ENCODE measurements around the gene TMEM181. TPM values are rescaled to one million over a fixed set of nuclear protein-coding genes. Genes with fewer than 3 reads are reported as not detected.
"Not testable (repeated sequence)": the region's sequence is repeated elsewhere in the genome, so short reads cannot be mapped to it uniquely, and the experiment has no call there.

Gene TMEM181
- total RNA-seq, 2 experiments from 2014 or later = 10.1 to 10.5 TPM

- Mint-ChIP-seq H3K9me3 (no peaks in the 10 kb centered on the region), H3K27me3 (no peaks in the 10 kb centered on the region), H3K27ac (no peak overlapping the region), H3K4me3 (no peak overlapping the region), H3K4me1 (peaks cover 1% of the 10 kb centered on the region), H3K36me3 (no peaks in the 10 kb centered on the region)
- no peak for DNase-seq
Observed at GRCh38 chr6:158552055-158552795, 7.7 kb upstream of the TMEM181 start.

- Mint-ChIP-seq H3K27ac (no peak overlapping the region), H3K4me1 (peaks cover 1% of the 10 kb centered on the region)
Observed at GRCh38 chr6:158552796-158553138, 7.1 kb upstream of the TMEM181 start.

GRCh38 chr6:158554611-158555361, 5.1 kb upstream of the TMEM181 start:
- no peaks in the 10 kb centered on the region for H3K36me3 Mint-ChIP-seq
- DNase-seq = no peak
- no peak overlapping the region for H3K4me3 Mint-ChIP-seq
- peaks cover 1% of the 10 kb centered on the region for H3K4me1 Mint-ChIP-seq
- H3K9me3 Mint-ChIP-seq = no peaks in the 10 kb centered on the region
- no peaks in the 10 kb centered on the region for H3K27me3 Mint-ChIP-seq
- no peak overlapping the region for H3K27ac Mint-ChIP-seq

More at GRCh38 chr6:158552796-158553138, 7.1 kb upstream of the TMEM181 start:
- Mint-ChIP-seq H3K4me3 (no peak overlapping the region), H3K36me3 (no peaks in the 10 kb centered on the region), H3K27me3 (no peaks in the 10 kb centered on the region), H3K9me3 (no peaks in the 10 kb centered on the region)
- DNase-seq = no peak

GRCh38 chr6:158556113-158556512, 3.8 kb upstream of the TMEM181 start:
- H3K4me3 Mint-ChIP-seq = no peak overlapping the region
- no peak overlapping the region for H3K27ac Mint-ChIP-seq
- no peaks in the 10 kb centered on the region for H3K9me3 Mint-ChIP-seq
- peaks cover 6% of the 10 kb centered on the region for H3K4me1 Mint-ChIP-seq
- no peaks in the 10 kb centered on the region for H3K27me3 Mint-ChIP-seq
- H3K36me3 Mint-ChIP-seq = peaks cover 2% of the 10 kb centered on the region
- DNase-seq = no peak

DNA sequence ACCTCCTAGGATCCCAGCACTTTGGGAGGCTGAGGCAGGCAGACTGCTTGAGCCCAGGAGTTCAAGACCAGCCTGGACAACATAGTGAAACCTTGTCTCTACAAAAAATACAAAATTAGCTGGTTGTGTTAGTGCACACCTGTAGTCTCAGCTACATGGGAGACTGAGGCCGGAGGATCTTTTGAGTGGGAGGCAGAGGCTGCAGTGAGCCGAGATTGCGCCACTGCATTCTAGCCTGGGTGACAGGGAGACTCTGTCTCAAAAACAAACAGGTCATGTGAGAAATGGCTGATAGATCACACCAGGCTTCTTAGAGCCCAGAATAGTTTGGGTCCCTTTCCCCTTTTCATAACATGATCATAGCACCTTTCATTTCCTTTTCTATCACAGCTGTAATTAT, 2.8 kb upstream of the TMEM181 start:
- not testable (repeated sequence) for H3K9me3 Mint-ChIP-seq, H3K4me3 Mint-ChIP-seq, H3K27me3 Mint-ChIP-seq, DNase-seq, H3K27ac Mint-ChIP-seq, H3K36me3 Mint-ChIP-seq
- H3K4me1 Mint-ChIP-seq = peaks cover 16% of the 10 kb centered on the region

GRCh38 chr6:158557927-158558326, 2.0 kb upstream of the TMEM181 start:
- peaks cover 21% of the 10 kb centered on the region for H3K4me1 Mint-ChIP-seq
- H3K27me3 Mint-ChIP-seq = no peaks in the 10 kb centered on the region
- no peak overlapping the region for H3K4me3 Mint-ChIP-seq
- H3K9me3 Mint-ChIP-seq = no peaks in the 10 kb centered on the region
- no peak for DNase-seq
- no peak overlapping the region for H3K27ac Mint-ChIP-seq
- peaks cover 13% of the 10 kb centered on the region for H3K36me3 Mint-ChIP-seq

DNA sequence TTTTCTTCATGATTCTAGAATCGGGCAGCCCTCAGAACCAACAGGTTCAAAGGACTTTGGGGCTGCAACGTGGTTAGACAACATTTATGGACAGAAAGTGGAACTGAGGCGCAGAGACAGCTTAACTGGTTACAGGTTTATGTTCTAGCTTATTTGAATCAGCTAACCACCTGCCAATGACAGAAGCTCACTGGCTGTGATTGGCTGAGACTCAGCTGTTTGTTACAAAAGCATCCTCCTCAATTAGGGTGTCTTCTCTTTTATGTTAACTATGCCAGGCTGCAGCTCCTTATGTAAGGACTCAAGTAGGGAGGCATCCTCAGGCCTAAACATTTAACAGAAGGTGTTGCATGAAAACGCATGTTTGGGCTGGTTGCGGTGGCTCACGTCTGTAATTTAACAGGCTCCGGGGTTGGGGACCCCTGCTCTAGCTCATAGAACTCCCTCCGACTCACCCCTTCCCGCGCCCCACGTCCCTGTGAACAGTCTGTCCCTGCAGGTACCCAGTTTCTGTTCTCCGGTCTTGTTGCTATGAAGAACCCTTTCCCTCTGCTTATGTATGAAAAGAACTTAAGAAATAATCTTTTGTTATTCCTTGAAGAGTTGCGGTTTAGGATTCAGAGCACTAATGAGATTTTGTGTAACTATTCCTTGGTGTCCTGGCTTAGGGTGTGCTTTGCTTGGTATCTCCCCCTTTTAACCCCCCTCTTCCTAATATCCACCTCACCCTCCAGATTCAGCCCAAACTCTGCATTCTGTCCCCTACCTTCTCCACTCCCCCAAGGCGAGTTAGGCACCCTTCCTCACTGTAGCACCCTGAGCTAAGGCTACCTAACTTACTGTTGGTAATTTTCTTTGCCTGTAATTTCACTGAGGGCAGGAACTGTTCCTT, 1.2 kb upstream of the TMEM181 start:
- Mint-ChIP-seq H3K27me3 (no peaks in the 10 kb centered on the region), H3K9me3 (no peaks in the 10 kb centered on the region), H3K4me1 (peaks cover 23% of the 10 kb centered on the region), H3K4me3 (peak overlapping the region; percentile 74), H3K36me3 (peaks cover 15% of the 10 kb centered on the region), H3K27ac (peak overlapping the region; percentile 68)
- DNase-seq = no peak

DNA sequence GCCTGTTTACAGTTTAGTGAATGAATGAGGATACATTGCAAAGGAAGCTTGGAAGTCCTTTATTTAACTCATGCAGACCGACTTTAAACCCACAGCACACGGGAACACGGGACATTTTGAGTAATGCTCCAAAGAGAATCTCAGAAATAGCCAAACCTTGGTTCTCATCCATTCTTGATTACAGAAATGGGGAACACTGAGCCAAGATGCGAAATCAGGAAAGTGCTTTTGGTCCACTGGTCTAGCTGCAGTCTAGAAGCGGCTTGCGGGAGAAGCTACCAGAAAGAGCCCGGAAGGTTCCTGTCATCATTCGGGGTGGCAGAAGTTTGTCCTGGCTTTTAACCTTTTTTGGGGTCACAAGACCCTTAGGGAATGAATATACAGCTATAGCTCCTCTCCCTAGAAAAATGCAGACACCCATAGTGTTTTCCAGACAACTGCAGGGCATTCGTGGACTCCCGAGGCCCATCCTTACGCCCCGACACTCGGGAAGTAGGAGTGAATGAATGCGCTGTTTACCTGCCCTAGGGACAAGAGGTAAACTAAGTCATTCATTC, 475 bp upstream of the TMEM181 start:
- no peak for DNase-seq
- Mint-ChIP-seq H3K27ac (peak overlapping the region; percentile 68), H3K9me3 (no peaks in the 10 kb centered on the region), H3K27me3 (no peaks in the 10 kb centered on the region), H3K4me1 (peaks cover 26% of the 10 kb centered on the region), H3K4me3 (peak overlapping the region; percentile 74), H3K36me3 (peaks cover 19% of the 10 kb centered on the region)

- H3K27me3 Mint-ChIP-seq = no peaks in the 10 kb centered on the region
- peak overlapping the region; percentile 95 for H3K27ac Mint-ChIP-seq
- DNase-seq = peak; percentile 16
- H3K36me3 Mint-ChIP-seq = peaks cover 24% of the 10 kb centered on the region
- peak overlapping the region; percentile 97 for H3K4me3 Mint-ChIP-seq
- H3K4me1 Mint-ChIP-seq = peaks cover 30% of the 10 kb centered on the region
- H3K9me3 Mint-ChIP-seq = no peaks in the 10 kb centered on the region
Observed at GRCh38 chr6:158560836-158561320, 987 bp downstream of the TMEM181 start.

GRCh38 chr6:158561321-158561884, 1.5 kb downstream of the TMEM181 start:
- Mint-ChIP-seq H3K4me3 (peak overlapping the region; percentile 97), H3K27me3 (no peaks in the 10 kb centered on the region), H3K36me3 (peaks cover 28% of the 10 kb centered on the region), H3K9me3 (no peaks in the 10 kb centered on the region), H3K27ac (no peak overlapping the region), H3K4me1 (peaks cover 35% of the 10 kb centered on the region)
- DNase-seq = no peak

DNA sequence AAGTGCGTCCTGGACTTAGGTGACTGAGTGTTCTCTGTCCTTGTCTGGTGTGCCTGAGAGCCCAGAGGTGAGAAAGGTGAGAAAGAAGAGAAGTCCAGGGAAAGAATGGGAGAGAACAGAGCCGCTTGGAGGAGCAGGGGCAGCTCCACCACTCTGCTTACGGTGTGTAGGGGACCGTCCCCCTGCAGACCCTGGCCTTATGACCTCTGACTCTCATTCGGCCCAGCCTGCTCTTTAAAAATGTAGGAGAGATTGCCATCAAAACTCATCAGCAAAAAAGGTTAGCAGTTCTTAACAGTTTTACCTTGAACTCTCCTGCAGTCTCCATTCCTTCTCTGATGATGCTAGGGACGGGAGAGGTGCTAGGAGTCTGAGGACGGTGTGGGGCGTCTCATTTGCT, 2.0 kb downstream of the TMEM181 start:
- Mint-ChIP-seq H3K4me1 (peaks cover 40% of the 10 kb centered on the region), H3K4me3 (peak overlapping the region; percentile 97), H3K27ac (no peak overlapping the region), H3K9me3 (no peaks in the 10 kb centered on the region), H3K27me3 (no peaks in the 10 kb centered on the region), H3K36me3 (peaks cover 32% of the 10 kb centered on the region)
- no peak for DNase-seq

DNA sequence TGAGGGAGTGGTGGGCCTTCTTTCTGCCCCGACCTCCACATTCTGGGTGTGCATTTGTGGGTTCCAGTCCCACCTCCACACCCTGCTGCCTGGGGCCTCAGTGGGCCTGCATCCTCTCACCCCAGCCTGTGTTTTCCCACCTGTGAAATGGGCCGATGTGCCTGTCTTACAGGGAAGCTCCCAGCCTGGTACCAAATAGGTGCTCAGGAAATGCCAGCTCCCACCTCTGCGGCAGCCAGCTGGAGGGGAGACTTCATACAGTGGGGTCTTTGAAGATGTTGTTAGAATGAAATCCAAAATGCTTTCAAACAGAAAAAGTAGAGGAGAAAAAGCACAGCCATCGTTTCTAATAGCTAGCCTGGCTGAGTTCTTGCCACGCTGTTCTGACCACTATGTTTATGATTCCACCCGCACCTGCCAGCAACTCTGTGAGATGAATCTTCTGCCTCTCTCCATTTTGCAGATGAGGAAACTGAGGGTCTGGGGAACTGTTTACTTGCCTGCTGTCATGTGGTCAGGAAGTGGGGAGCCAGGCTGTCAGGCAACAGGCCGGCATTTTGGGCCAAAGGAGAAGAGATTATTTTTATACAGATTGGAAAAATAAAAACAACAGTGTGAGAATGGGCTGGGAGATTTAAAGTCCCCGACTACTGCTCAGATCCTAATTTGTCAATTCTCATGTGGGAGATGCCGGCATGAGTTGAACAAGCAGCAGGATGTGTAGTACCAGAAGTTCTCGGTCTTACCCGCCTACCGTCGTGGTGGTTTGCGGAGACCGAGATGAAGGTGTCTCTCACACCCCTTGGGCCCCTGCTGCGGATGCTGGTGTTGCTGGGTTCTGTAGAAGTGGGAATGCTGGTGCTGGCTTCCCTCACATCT, 4.6 kb downstream of the TMEM181 start:
- Mint-ChIP-seq H3K4me3 (no peak overlapping the region), H3K4me1 (peaks cover 62% of the 10 kb centered on the region), H3K27ac (peak overlapping the region; percentile 26), H3K9me3 (no peaks in the 10 kb centered on the region), H3K27me3 (no peaks in the 10 kb centered on the region), H3K36me3 (peaks cover 34% of the 10 kb centered on the region)
- DNase-seq = no peak

- H3K27ac Mint-ChIP-seq = no peak overlapping the region
- H3K4me3 Mint-ChIP-seq = no peak overlapping the region
- peaks cover 65% of the 10 kb centered on the region for H3K4me1 Mint-ChIP-seq
- H3K9me3 Mint-ChIP-seq = no peaks in the 10 kb centered on the region
- H3K36me3 Mint-ChIP-seq = peaks cover 38% of the 10 kb centered on the region
- no peak for DNase-seq
- H3K27me3 Mint-ChIP-seq = no peaks in the 10 kb centered on the region
Observed at GRCh38 chr6:158565122-158565429, 5.2 kb downstream of the TMEM181 start.
